ENCODE measurements around the gene CPVL. TPM values are rescaled to one million over a fixed set of nuclear protein-coding genes. Genes with fewer than 3 reads are reported as not detected.

The CPVL gene
- total and polyA plus RNA-seq, 2 experiments from 2014 or later, result 31.9 to 37.8 TPM

DNA sequence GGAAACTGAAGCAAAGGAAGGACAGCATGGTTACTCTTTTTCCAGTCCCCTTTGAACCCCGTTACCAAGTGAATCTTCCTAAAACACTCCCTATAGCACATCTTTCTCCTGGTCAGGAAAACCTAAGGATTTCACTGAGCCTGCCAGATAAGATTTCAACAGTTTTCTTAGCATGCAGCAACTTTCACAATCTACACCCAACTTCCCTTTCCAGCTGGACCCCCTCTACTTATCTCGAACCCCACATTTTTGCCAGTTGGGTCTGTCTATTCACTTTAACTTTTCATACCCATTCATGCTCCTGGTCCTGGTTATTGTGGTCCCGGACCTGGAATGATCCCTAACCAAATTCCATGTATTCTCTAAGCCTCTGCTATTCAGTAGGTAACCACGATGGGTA is 14.9 kb upstream of the CPVL start:
- Histone ChIP-seq H3K79me2 (replicated peaks; ENCODE audit: insufficient read depth) (no peaks in the 10 kb centered on the region), H2AFZ (no peak overlapping the region), H3K9me2 (ENCODE audit: insufficient read depth) (no peaks in the 10 kb centered on the region), H3K4me3 (no peak overlapping the region), H3K36me3 (ENCODE audit: insufficient read depth) (no peaks in the 10 kb centered on the region), H3K4me1 (ENCODE audit: insufficient read depth) (peaks cover 17% of the 10 kb centered on the region), H4K20me1 (replicated peaks; ENCODE audit: insufficient read depth) (no peaks in the 10 kb centered on the region), H3K27ac (ENCODE audit: low read depth) (no peak overlapping the region), H3K4me2 (no peak overlapping the region), H3F3A (replicated peaks; ENCODE audit: low read depth) (no peaks in the 10 kb centered on the region), H3K27me3 (ENCODE audit: insufficient read depth) (no peaks in the 10 kb centered on the region)
- Mint-ChIP-seq H3K27me3 (ENCODE audit: insufficient read depth, low read depth, poor library complexity) (peaks cover 3% of the 10 kb centered on the region), H3K4me1 (peaks cover 13% of the 10 kb centered on the region), H3K36me3 (ENCODE audit: low read depth) (no peaks in the 10 kb centered on the region), H3K4me3 (no peak overlapping the region), H3K27ac (no peak overlapping the region), H3K9me3 (no peaks in the 10 kb centered on the region)
- ATAC-seq, result no peak
- no peak for DNase-seq (ENCODE audit: low spot score)
- TF ChIP-seq EZH2 (IDR thresholded peaks at IDR 0.05; ENCODE audit: low read depth, unreplicated experiment) (no peak), ZNF331 (CRISPR knock-in tag; IDR thresholded peaks at IDR 0.05; ENCODE audit: low read depth) (no peak), NANOG (IDR thresholded peaks at IDR 0.05; ENCODE audit: borderline replicate concordance) (no peak), POLR2AphosphoS5 (IDR thresholded peaks at IDR 0.05; ENCODE audit: low read depth) (no peak), ZNF114 (CRISPR knock-in tag; IDR thresholded peaks at IDR 0.05) (no peak), CREB1 (CRISPR knock-in tag; IDR thresholded peaks at IDR 0.05; ENCODE audit: low read depth) (no peak), EZH2phosphoT487 (IDR thresholded peaks at IDR 0.05; ENCODE audit: unreplicated experiment) (no peak), JUNB (IDR thresholded peaks at IDR 0.05; ENCODE audit: unreplicated experiment) (no peak), STAT1 (IDR thresholded peaks at IDR 0.05; ENCODE audit: unreplicated experiment) (no peak)
- TF ChIP-seq, protein P1, sequence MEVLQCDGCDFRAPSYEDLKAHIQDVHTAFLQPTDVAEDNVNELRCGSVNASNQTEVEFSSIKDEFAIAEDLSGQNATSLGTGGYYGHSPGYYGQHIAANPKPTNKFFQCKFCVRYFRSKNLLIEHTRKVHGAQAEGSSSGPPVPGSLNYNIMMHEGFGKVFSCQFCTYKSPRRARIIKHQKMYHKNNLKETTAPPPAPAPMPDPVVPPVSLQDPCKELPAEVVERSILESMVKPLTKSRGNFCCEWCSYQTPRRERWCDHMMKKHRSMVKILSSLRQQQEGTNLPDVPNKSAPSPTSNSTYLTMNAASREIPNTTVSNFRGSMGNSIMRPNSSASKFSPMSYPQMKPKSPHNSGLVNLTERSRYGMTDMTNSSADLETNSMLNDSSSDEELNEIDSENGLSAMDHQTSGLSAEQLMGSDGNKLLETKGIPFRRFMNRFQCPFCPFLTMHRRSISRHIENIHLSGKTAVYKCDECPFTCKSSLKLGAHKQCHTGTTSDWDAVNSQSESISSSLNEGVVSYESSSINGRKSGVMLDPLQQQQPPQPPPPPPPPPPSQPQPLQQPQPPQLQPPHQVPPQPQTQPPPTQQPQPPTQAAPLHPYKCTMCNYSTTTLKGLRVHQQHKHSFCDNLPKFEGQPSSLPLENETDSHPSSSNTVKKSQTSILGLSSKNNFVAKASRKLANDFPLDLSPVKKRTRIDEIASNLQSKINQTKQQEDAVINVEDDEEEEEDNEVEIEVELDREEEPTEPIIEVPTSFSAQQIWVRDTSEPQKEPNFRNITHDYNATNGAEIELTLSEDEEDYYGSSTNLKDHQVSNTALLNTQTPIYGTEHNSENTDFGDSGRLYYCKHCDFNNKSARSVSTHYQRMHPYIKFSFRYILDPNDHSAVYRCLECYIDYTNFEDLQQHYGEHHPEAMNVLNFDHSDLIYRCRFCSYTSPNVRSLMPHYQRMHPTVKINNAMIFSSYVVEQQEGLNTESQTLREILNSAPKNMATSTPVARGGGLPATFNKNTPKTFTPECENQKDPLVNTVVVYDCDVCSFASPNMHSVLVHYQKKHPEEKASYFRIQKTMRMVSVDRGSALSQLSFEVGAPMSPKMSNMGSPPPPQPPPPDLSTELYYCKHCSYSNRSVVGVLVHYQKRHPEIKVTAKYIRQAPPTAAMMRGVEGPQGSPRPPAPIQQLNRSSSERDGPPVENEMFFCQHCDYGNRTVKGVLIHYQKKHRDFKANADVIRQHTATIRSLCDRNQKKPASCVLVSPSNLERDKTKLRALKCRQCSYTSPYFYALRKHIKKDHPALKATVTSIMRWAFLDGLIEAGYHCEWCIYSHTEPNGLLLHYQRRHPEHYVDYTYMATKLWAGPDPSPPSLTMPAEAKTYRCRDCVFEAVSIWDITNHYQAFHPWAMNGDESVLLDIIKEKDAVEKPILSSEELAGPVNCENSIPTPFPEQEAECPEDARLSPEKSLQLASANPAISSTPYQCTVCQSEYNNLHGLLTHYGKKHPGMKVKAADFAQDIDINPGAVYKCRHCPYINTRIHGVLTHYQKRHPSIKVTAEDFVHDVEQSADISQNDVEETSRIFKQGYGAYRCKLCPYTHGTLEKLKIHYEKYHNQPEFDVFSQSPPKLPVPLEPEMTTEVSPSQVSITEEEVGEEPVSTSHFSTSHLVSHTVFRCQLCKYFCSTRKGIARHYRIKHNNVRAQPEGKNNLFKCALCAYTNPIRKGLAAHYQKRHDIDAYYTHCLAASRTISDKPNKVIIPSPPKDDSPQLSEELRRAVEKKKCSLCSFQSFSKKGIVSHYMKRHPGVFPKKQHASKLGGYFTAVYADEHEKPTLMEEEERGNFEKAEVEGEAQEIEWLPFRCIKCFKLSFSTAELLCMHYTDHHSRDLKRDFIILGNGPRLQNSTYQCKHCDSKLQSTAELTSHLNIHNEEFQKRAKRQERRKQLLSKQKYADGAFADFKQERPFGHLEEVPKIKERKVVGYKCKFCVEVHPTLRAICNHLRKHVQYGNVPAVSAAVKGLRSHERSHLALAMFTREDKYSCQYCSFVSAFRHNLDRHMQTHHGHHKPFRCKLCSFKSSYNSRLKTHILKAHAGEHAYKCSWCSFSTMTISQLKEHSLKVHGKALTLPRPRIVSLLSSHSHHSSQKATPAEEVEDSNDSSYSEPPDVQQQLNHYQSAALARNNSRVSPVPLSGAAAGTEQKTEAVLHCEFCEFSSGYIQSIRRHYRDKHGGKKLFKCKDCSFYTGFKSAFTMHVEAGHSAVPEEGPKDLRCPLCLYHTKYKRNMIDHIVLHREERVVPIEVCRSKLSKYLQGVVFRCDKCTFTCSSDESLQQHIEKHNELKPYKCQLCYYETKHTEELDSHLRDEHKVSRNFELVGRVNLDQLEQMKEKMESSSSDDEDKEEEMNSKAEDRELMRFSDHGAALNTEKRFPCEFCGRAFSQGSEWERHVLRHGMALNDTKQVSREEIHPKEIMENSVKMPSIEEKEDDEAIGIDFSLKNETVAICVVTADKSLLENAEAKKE (CRISPR knock-in tag; IDR thresholded peaks at IDR 0.05), result no peak
- TF ChIP-seq, protein P2, sequence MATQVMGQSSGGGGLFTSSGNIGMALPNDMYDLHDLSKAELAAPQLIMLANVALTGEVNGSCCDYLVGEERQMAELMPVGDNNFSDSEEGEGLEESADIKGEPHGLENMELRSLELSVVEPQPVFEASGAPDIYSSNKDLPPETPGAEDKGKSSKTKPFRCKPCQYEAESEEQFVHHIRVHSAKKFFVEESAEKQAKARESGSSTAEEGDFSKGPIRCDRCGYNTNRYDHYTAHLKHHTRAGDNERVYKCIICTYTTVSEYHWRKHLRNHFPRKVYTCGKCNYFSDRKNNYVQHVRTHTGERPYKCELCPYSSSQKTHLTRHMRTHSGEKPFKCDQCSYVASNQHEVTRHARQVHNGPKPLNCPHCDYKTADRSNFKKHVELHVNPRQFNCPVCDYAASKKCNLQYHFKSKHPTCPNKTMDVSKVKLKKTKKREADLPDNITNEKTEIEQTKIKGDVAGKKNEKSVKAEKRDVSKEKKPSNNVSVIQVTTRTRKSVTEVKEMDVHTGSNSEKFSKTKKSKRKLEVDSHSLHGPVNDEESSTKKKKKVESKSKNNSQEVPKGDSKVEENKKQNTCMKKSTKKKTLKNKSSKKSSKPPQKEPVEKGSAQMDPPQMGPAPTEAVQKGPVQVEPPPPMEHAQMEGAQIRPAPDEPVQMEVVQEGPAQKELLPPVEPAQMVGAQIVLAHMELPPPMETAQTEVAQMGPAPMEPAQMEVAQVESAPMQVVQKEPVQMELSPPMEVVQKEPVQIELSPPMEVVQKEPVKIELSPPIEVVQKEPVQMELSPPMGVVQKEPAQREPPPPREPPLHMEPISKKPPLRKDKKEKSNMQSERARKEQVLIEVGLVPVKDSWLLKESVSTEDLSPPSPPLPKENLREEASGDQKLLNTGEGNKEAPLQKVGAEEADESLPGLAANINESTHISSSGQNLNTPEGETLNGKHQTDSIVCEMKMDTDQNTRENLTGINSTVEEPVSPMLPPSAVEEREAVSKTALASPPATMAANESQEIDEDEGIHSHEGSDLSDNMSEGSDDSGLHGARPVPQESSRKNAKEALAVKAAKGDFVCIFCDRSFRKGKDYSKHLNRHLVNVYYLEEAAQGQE (IDR thresholded peaks at IDR 0.05; ENCODE audit: unreplicated experiment), result no peak
- TF ChIP-seq, protein P3, sequence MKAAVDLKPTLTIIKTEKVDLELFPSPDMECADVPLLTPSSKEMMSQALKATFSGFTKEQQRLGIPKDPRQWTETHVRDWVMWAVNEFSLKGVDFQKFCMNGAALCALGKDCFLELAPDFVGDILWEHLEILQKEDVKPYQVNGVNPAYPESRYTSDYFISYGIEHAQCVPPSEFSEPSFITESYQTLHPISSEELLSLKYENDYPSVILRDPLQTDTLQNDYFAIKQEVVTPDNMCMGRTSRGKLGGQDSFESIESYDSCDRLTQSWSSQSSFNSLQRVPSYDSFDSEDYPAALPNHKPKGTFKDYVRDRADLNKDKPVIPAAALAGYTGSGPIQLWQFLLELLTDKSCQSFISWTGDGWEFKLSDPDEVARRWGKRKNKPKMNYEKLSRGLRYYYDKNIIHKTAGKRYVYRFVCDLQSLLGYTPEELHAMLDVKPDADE (IDR thresholded peaks at IDR 0.05), result no peak
- TF ChIP-seq, protein P4, sequence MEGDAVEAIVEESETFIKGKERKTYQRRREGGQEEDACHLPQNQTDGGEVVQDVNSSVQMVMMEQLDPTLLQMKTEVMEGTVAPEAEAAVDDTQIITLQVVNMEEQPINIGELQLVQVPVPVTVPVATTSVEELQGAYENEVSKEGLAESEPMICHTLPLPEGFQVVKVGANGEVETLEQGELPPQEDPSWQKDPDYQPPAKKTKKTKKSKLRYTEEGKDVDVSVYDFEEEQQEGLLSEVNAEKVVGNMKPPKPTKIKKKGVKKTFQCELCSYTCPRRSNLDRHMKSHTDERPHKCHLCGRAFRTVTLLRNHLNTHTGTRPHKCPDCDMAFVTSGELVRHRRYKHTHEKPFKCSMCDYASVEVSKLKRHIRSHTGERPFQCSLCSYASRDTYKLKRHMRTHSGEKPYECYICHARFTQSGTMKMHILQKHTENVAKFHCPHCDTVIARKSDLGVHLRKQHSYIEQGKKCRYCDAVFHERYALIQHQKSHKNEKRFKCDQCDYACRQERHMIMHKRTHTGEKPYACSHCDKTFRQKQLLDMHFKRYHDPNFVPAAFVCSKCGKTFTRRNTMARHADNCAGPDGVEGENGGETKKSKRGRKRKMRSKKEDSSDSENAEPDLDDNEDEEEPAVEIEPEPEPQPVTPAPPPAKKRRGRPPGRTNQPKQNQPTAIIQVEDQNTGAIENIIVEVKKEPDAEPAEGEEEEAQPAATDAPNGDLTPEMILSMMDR (conservative IDR thresholded peaks at IDR 0.05; ENCODE audit: low read depth in 2 of 2), result no peak
